Right cardiac atrium (tissue), 5 donors: Measurements from ENCODE around the gene HECTD1. TPM values are rescaled to one million over a fixed set of nuclear protein-coding genes. Genes with fewer than 3 reads are reported as not detected.
"Not testable (repeated sequence)": the region's sequence is repeated elsewhere in the genome, so short reads cannot be mapped to it uniquely, and the experiment has no call there.

ENCODE experiments used
- ATAC-seq, 2 donors: fragments of 200-7000 bp; cut with Tn5 transposase; one replicate each; pipeline versions ENCODE4 v1.8.0 to v1.9.1; 2020; ENCODE audit warnings: moderate library complexity in 2 of 2, mild to moderate bottlenecking in 1 of 2
- DNase-seq, 3 donors: peaks; one replicate each; pipeline ENCODE4 v3.0.0-alpha.2; 2020
- H3K27ac ChIP-seq: one replicate; pipeline ENCODE4 v1.5.1; 2013; ENCODE audit warnings: mild to moderate bottlenecking, low read length, control low read depth, moderate library complexity
- H3K27me3 ChIP-seq: one replicate; pipeline ENCODE4 v1.6.1; 2013; ENCODE audit not compliant: control insufficient read depth, insufficient read depth
- H3K4me1 ChIP-seq: one replicate; pipeline ENCODE4 v1.6.1; 2013; ENCODE audit warnings: low read length; ENCODE audit not compliant: control insufficient read depth, insufficient read depth
- H3K4me3 ChIP-seq: one replicate; pipeline ENCODE4 v1.5.1; 2013; ENCODE audit warnings: low read length, control low read depth
- H3K9me3 ChIP-seq: one replicate; pipeline ENCODE4 v1.6.1; 2013; ENCODE audit warnings: low read length; ENCODE audit not compliant: control insufficient read depth
- WGBS: extraction: QIAGEN DNeasy Blood & Tissue Kit; methylation state at CpG from one replicate; pipeline ENCODE4 v1.1.7; 2013; 5-methylcytosine and 5-hydroxymethylcytosine counted together
- intact Hi-C, 4 donors: fragments of 100-400 bp; cut with DNase I; formaldehyde crosslinking; loops; one replicate each; pipeline versions ENCODE4 v1.11.0 to v1.14.0; 2022 to 2023
- polyA plus RNA-seq: library from polyadenylated mRNA; stranded (reverse); fragments of 200-250 nt; gene quantifications from one replicate; pipeline ENCODE4 v1.2.3, GENCODE V29; 2013
- total RNA-seq, 4 donors: library from RNA; stranded (reverse); fragmentation: NEBNext Ultra II Directional; extraction: Animal tissue kit (Norgen Biotek cat#: 25700); gene quantifications; one replicate each; pipeline ENCODE4 v1.2.1, GENCODE V29; 2021
- donor health status: healthy with polysubstance abuse.
- donor health status: DM: no; HTN: yes; CAD: no.
- donor health status: DM: no; HTN: no; CAD: no.
- donor health status: DM: no; HTN: yes; CAD: no; lungs with severe emphysema.
- donor health status: DM: yes; HTN: yes; CAD: no.

HECTD1 gene
- total and polyA plus RNA-seq, 5 donors: 67.3 to 159 (median 130) TPM

- H3K9me3 ChIP-seq, H3K27me3 ChIP-seq, H3K4me1 ChIP-seq, DNase-seq, ATAC-seq, H3K4me3 ChIP-seq, H3K27ac ChIP-seq, intact Hi-C loops: not testable (repeated sequence)
- 90% methylated on average over 8 of the region's 8 CpGs for WGBS
Measured at GRCh38 chr14:31062908-31063307, 144.7 kb downstream of the HECTD1 start.

GRCh38 chr14:31060253-31060875, 147.2 kb downstream of the HECTD1 start:
- 88% methylated on average over 6 of the region's 6 CpGs for WGBS
- DNase-seq: no peak
- Histone ChIP-seq H3K9me3 (no peaks in the 10 kb centered on the region), H3K27ac (no peak overlapping the region), H3K4me3 (no peak overlapping the region), H3K4me1 (peaks cover 3% of the 10 kb centered on the region), H3K27me3 (no peaks in the 10 kb centered on the region)
- ATAC-seq: no peak
- intact Hi-C loops: no loop called here

GRCh38 chr14:31059152-31059924, 148.3 kb downstream of the HECTD1 start:
- H3K27ac ChIP-seq: no peak overlapping the region
- H3K27me3 ChIP-seq: no peaks in the 10 kb centered on the region
- DNase-seq (peak; percentile 66 to 82 (median 74)), ATAC-seq (peak; percentile 86 to 89)
- intact Hi-C loops: no loop called here
- H3K9me3 ChIP-seq: no peaks in the 10 kb centered on the region
- 62% methylated on average over 1 of the region's 1 CpG for WGBS
- H3K4me3 ChIP-seq: no peak overlapping the region
- peaks cover 3% of the 10 kb centered on the region for H3K4me1 ChIP-seq

- 96% methylated on average over 12 of the region's 12 CpGs for WGBS
- no peak overlapping the region for H3K27ac ChIP-seq
Measured at GRCh38 chr14:31057701-31058364, 149.8 kb downstream of the HECTD1 start.

GRCh38 chr14:31057035-31057434, 150.6 kb downstream of the HECTD1 start:
- DNase-seq (no peak), ATAC-seq (no peak)
- H3K27ac ChIP-seq: no peak overlapping the region
- intact Hi-C loops: no loop called here
- no peaks in the 10 kb centered on the region for H3K9me3 ChIP-seq
- no peaks in the 10 kb centered on the region for H3K27me3 ChIP-seq
- WGBS: 96% methylated on average over 1 of the region's 1 CpG
- H3K4me1 ChIP-seq: peaks cover 3% of the 10 kb centered on the region
- no peak overlapping the region for H3K4me3 ChIP-seq

More at GRCh38 chr14:31057701-31058364, 149.8 kb downstream of the HECTD1 start:
- DNase-seq: no peak
- Histone ChIP-seq H3K4me3 (no peak overlapping the region), H3K27me3 (no peaks in the 10 kb centered on the region), H3K9me3 (no peaks in the 10 kb centered on the region), H3K4me1 (peaks cover 3% of the 10 kb centered on the region)
- no peak for ATAC-seq
- intact Hi-C loops: no loop called here

GRCh38 chr14:31052905-31053586, 154.5 kb downstream of the HECTD1 start:
- H3K4me1 ChIP-seq, H3K27ac ChIP-seq, H3K27me3 ChIP-seq, intact Hi-C loops, H3K4me3 ChIP-seq, H3K9me3 ChIP-seq: not testable (repeated sequence)
- peak; percentile 80 to 83 for ATAC-seq
- DNase-seq: peak; percentile 76 to 90 (median 90)
- WGBS: 51% methylated on average over 9 of the region's 9 CpGs

GRCh38 chr14:31051511-31051910, 156.1 kb downstream of the HECTD1 start:
- no peak for ATAC-seq
- DNase-seq: no peak
- intact Hi-C loops: no loop called here
- Histone ChIP-seq H3K9me3 (no peaks in the 10 kb centered on the region), H3K27me3 (no peaks in the 10 kb centered on the region), H3K4me1 (no peaks in the 10 kb centered on the region), H3K4me3 (no peak overlapping the region), H3K27ac (no peak overlapping the region)
- 63% methylated on average over 4 of the region's 4 CpGs for WGBS

GRCh38 chr14:31051023-31051422, 156.6 kb downstream of the HECTD1 start:
- intact Hi-C loops: no loop called here
- WGBS: 92% methylated on average over 7 of the region's 7 CpGs
- no peaks in the 10 kb centered on the region for H3K27me3 ChIP-seq

More at GRCh38 chr14:31051023-31051422, 156.6 kb downstream of the HECTD1 start:
- Histone ChIP-seq H3K27ac (no peak overlapping the region), H3K4me1 (no peaks in the 10 kb centered on the region), H3K9me3 (no peaks in the 10 kb centered on the region), H3K4me3 (no peak overlapping the region)
- no peak for ATAC-seq
- DNase-seq: no peak

Other genes with a start within 250 kb of the HECTD1 start
- gene AP4S1, start 182.1 kb downstream of the HECTD1 start, total RNA-seq: 10 to 100 TPM in 1 of 4 donors, 1 to 10 TPM in 3; 8.1 to 10.9 (median 9.2) TPM
- gene AP4S1, start 182.1 kb downstream of the HECTD1 start, polyA plus RNA-seq: 11.5 TPM
- 10 to 100 TPM; 45.9 to 57.9 (median 50.0) TPM for gene STRN3, start 181.4 kb downstream of the HECTD1 start, total RNA-seq
- 16.8 TPM for gene STRN3, start 181.4 kb downstream of the HECTD1 start, polyA plus RNA-seq
- 10 to 100 TPM; 34.0 to 54.1 (median 41.3) TPM for gene HEATR5A, start 212.8 kb upstream of the HECTD1 start, total RNA-seq
- 15.0 TPM for gene HEATR5A, start 212.8 kb upstream of the HECTD1 start, polyA plus RNA-seq
- 10 to 100 TPM in 1 of 4 donors, 1 to 10 TPM in 3; 7.9 to 10.7 (median 9.3) TPM for gene DTD2, start 249.7 kb upstream of the HECTD1 start, total RNA-seq
- gene DTD2, start 249.7 kb upstream of the HECTD1 start, polyA plus RNA-seq: 7.0 TPM